GM18873 (cell line): ENCODE results near the gene GBE1.
"Not testable (repeated sequence)": the region's sequence is repeated elsewhere in the genome, so short reads cannot be mapped to it uniquely, and the experiment has no call there.

Experiments used
- ATAC-seq: cut with Tn5 transposase; IDR thresholded peaks from one replicate; pipeline ENCODE4 v1.9.1; 2021; ENCODE audit warnings: mild to moderate bottlenecking, moderate library complexity, moderate number of reproducible peaks; ENCODE audit not compliant: unreplicated experiment, low FRiP score

Gene GBE1

DNA sequence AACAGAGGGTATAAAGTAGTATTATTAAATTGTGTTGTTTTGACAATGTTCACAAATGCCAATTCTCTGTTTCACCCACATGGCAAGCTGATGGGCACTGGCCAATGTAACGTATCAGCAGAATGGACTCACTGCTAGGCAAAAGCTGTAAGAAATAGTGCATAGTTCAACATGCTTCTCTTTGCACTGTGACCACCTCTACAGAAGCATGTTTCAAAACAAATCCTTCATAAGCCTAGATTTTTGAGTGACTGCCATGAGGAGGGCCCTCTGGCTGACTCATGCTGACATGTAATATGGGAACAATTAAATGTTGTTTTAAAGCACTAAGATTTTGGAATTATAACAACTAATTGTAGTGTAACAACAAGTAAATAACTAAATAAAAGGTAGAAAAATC is 3.2 kb downstream of the GBE1 start:
- ATAC-seq = no peak

- no peak for ATAC-seq
Observed at GRCh38 chr3:81753416-81754027, 7.9 kb downstream of the GBE1 start.

GRCh38 chr3:81752604-81753003 is 8.8 kb downstream of the GBE1 start:
- no peak for ATAC-seq

DNA sequence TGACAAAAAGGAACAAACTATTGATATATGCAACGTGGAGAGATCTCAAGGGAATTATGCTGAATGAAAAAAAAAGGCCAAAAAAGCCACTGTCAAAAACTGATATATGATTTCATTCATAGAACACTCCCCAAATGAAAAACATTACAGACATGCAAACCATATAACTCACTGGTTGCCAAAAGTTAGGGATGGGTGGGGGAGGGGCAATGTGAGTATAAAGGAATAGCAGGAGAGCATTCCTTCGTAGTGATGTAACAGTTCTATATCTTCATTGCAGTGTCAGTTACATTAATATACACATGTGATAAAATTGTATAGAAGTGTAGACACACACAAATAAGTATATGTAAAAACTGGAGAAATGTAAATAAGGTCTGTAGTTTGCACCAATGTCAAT is 12.2 kb downstream of the GBE1 start:
- ATAC-seq = no peak

DNA sequence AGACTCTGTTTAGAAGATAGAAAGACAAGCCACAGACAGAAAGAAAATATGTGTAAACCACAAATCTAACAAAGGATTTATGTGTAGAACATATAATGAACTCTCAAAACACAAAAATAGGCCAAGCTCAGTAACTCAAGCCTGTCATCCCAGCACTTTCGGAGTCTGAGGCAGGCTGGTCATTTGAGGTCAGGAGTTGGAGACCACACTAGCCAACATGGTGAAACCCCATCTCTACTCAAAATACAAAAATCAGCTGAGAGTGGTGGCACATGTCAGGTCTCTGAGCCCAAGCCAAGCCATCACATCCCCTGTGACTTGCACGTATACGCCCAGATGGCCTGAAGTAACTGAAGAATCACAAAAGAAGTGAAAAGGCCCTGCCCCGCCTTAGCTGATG is 14.2 kb downstream of the GBE1 start:
- not testable (repeated sequence) for ATAC-seq

- ATAC-seq = no peak
Observed at GRCh38 chr3:81744366-81744765, 17.1 kb downstream of the GBE1 start.

DNA sequence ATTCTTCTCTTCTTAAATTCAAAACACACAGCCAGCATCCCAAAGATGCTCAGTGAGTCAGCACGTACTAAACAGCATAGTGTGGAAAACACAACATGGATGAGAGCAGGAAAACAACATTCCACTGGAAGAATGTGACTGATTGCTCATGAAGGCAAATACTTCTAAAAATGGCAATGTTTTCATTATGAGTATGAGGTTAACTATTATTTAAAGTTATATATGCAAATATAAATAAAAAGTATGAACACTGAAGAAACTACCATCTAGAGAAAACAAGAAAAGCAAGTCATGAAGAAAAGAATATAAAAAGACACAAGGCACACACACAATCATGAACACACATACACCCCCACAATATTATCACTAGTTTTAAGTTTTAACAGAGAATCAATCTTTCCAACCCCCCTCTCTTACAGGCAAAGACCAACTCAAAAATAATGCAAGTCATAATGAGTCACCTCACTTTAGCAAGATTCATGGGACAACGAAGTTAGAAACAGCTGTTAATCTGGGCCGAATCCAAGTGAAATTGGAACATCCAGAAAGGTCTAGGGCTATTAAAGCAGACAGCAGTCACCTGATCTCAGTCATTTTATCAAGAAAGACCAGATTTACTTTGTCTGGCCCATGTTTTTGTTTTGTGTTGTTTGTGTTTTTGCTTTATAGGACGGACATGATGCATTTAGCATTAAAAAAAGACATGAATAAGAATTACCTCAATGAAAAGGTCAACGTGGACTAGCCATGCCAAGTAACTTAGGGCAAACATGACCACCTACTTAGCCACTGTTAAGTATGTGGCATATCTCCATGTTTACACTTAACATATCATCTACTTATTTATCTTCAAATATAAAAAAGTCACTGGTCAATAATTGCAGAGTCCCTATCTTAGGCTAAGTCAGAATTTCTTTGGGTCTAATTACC is 18.1 kb downstream of the GBE1 start:
- no peak for ATAC-seq

- ATAC-seq = no peak
Observed at GRCh38 chr3:81742581-81742980, 18.9 kb downstream of the GBE1 start.

- no peak for ATAC-seq
Observed at GRCh38 chr3:81741216-81741615, 20.2 kb downstream of the GBE1 start.

DNA sequence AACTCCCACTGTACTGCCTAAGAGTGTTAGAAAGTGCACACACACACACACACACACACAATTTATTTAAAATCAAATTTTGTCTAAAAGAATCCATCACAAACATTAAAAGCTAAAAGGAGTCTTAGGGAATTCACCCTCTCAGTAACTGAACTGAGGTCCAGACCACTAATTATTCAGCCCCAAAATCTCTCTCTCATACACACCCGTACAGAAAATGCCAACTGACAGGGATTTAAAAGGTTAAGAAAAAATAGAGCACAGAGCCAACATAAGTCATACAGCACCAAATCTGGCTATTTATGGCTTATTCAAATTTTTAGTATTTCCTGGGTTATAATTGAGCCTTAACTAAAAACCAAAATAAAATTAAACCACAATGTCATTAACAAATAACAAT is 20.7 kb downstream of the GBE1 start:
- no peak for ATAC-seq

- ATAC-seq = no peak
Observed at GRCh38 chr3:81735334-81735733, 26.1 kb downstream of the GBE1 start.

- no peak for ATAC-seq
Observed at GRCh38 chr3:81734742-81735141, 26.7 kb downstream of the GBE1 start.

- ATAC-seq = no peak
Observed at GRCh38 chr3:81732642-81733041, 28.8 kb downstream of the GBE1 start.

GRCh38 chr3:81728766-81729544 is 32.5 kb downstream of the GBE1 start:
- ATAC-seq = no peak

DNA sequence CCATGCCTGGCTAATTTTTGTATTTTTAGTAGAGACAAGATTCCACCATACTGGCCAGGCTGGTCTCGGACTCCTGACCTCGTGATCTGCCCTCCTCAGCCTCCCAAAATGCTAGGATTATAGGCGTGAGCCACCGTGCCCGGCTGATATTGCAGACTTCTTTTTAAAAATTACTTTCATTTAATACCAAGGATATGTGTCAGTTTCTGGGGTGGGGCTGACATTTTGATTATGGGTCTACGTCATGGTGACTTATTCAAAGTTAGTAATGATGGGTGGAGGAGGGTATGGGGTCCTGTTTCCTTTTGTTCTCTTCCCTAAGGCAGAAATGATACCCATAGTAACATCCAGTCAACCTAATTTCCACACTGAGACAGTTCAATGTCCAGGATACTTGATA is 34.7 kb downstream of the GBE1 start:
- ATAC-seq = no peak

- no peak for ATAC-seq
Observed at GRCh38 chr3:81726132-81726531, 35.3 kb downstream of the GBE1 start.

GRCh38 chr3:81723732-81724313 is 37.6 kb downstream of the GBE1 start:
- no peak for ATAC-seq

DNA sequence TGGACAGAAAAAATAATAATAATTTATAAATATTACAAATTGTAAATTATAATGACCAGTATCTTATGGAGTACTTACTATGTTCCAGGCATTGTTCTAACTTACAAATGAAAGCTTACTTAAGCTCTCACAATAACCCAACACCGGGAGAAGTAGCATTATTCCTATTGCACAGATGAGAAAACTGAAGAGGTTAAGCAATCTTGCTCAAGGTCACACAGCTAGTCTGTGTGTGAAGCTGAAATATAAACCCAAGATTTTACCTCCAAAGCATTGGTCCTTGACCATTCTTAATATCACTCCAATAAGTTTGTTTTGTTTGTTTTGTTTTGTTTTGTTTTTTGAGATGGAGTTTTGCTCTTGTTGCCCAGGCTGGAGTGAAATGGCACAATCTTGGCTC is 43.1 kb downstream of the GBE1 start:
- no peak for ATAC-seq

GRCh38 chr3:81716870-81717509 is 44.5 kb downstream of the GBE1 start:
- ATAC-seq = no peak

- no peak for ATAC-seq
Observed at GRCh38 chr3:81713031-81713430, 48.4 kb downstream of the GBE1 start.
